ENCODE data around the gene PCDHGA1.

GRCh38 chr5:141421489-141421855 is 91.2 kb downstream of the PCDHGA1 start:
- TF ChIP-seq CTCF (tag by site-specific recombination; IDR thresholded peaks at IDR 0.05), result no peak
- no peak for TF ChIP-seq ZBTB1 (tag by site-specific recombination; IDR thresholded peaks at IDR 0.05)
- TF ChIP-seq BCL11A (tag by site-specific recombination; IDR thresholded peaks at IDR 0.05; ENCODE audit: low read depth), result no peak
- TF ChIP-seq ZNF274 (IDR thresholded peaks at IDR 0.05; ENCODE audit: low read length), result no peak
- TF ChIP-seq ZNF274 (tag by site-specific recombination; IDR thresholded peaks at IDR 0.05; ENCODE audit: borderline replicate concordance), result no peak
- TF ChIP-seq, protein P1, sequence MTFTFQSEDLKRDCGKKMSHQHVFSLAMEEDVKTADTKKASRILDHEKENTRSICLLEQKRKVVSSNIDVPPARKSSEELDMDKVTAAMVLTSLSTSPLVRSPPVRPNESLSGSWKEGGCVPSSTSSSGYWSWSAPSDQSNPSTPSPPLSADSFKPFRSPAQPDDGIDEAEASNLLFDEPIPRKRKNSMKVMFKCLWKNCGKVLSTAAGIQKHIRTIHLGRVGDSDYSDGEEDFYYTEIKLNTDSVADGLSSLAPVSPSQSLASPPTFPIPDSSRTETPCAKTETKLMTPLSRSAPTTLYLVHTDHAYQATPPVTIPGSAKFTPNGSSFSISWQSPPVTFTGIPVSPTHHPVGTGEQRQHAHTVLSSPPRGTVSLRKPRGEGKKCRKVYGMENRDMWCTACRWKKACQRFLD (tag by site-specific recombination; IDR thresholded peaks at IDR 0.05), result no peak
- TF ChIP-seq YY1 (tag by site-specific recombination; IDR thresholded peaks at IDR 0.05), result no peak
- TF ChIP-seq ZNF133 (tag by site-specific recombination; IDR thresholded peaks at IDR 0.05), result no peak
- no peak for TF ChIP-seq ZFP37 (tag by site-specific recombination; IDR thresholded peaks at IDR 0.05)
- no peak for TF ChIP-seq ZNF585B (tag by site-specific recombination; IDR thresholded peaks at IDR 0.05)
- TF ChIP-seq ZNF837 (tag by site-specific recombination; IDR thresholded peaks at IDR 0.05), result no peak
- TF ChIP-seq ZNF146 (tag by site-specific recombination; IDR thresholded peaks at IDR 0.05), result no peak
- no peak for TF ChIP-seq REPIN1 (tag by site-specific recombination; IDR thresholded peaks at IDR 0.05; ENCODE audit: low read depth)
- no peak for TF ChIP-seq ZNF621 (tag by site-specific recombination; IDR thresholded peaks at IDR 0.05)
